Effector CD8-positive, alpha-beta T cell (primary cell): Measurements from ENCODE around the gene SHISA5.

Source experiments
- DNase-seq: peaks from one replicate; lab custom pipeline; 2025; lab: John Stamatoyannopoulos, UW

SHISA5 gene

DNA sequence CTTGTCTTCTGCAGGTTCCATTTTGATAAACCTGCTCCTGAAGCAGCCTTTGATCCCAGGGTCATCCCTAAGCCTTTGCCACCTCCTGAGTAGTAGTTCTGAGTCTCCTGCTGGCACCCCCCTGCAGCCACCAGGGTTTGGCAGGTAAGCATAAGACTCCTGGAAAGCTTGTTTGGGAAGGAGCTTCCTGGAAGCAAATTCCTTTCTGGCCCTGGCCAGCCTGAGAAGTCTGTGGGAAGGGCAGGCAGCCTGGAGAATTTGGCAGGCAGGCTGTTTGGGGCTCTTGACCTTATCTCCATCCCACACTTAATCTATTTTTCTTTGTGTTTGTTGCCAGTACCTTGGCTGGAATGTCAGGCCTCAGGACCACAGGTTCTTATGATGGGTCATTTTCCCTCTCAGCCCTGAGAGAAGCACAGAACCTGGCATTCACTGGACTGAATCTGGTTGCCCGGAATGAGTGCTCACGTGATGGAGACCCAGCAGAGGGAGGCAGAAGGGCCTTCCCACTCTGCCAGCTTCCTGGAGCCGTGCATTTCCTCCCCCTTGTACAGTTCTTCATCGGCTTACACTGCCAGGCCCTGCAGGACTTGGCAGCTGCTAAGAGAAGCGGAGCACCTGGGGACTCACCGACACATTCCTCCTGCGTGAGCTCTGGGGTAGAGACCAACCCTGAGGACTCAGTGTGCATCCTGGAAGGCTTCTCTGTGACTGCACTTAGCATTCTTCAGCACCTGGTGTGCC is 44.0 kb downstream of the SHISA5 start:
- DNase-seq = no peak

- no peak for DNase-seq
Observed at GRCh38 chr3:48459331-48459730, 44.6 kb downstream of the SHISA5 start.

GRCh38 chr3:48456456-48456855 is 47.5 kb downstream of the SHISA5 start:
- no peak for DNase-seq

- no peak for DNase-seq
Observed at GRCh38 chr3:48451270-48451669, 52.7 kb downstream of the SHISA5 start.

DNA sequence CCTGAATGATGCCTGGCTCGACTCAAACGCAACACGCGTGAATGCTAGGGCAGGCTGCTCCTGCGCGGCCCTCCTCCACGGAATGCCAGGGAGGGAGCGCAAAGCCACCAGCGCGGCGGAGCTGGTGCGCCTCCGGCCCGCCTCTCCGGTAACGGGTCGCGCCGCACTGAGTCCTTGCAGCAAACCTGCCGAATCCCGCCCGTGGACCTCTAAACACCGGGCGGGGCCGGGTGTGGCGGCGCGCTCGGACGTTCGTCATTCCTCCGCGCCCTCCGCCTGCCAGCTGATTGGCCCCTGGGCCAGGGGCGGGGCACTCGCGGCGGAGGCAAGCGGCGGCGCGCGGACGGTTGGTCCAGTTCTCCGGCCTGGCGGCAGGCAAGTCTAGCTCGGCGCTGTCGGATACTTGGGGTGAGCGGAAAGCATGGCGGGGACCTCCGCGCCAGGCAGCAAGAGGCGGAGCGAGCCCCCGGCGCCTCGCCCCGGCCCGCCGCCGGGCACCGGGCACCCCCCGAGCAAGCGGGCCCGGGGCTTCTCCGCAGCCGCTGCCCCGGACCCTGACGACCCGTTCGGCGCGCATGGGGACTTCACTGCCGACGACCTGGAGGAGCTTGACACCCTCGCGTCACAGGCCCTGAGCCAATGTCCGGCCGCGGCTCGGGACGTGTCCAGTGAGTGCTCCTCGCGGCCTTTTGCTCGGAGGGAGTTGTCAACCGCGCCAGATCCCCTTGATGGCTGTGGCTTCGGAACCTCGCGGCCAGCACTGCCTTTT is 57.4 kb downstream of the SHISA5 start, which contains the start of gene ATRIP:
TSS of gene ATRIP (plus strand) at position 313 of the 769 bp plus-strand sequence. CDS start at position 422, 109 bp downstream.
- peak; percentile 84 for DNase-seq

- no peak for DNase-seq
Observed at GRCh38 chr3:48446043-48446424, 57.9 kb downstream of the SHISA5 start.

DNA sequence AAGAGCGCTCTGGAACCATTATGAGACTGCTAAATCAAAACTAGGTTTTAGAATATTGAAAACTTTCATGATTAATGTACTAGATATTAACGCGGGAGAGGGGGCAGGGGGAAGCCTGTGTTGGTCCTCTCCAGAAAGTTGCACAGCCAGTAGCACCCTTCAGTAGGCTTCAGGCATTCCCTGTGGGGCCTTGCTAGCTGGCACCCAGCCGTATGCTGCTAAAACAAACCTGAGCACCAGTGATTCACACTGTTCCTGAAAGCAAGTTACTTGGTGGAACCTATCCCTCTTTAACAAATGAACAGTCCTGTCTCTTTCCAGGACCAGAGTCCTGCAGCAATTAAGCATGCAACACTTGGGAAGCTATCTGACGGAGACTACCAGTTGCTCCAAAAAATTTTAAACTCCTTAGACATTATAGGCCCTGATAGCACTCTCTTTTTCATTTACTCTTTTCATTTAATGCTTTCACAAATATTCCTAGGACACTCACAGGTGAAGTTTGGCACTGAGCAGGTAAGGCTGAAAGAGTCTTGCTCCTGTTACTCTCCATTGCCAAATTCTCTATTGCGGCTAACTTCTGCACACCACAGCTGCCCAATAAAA is 58.6 kb downstream of the SHISA5 start:
- DNase-seq = no peak

DNA sequence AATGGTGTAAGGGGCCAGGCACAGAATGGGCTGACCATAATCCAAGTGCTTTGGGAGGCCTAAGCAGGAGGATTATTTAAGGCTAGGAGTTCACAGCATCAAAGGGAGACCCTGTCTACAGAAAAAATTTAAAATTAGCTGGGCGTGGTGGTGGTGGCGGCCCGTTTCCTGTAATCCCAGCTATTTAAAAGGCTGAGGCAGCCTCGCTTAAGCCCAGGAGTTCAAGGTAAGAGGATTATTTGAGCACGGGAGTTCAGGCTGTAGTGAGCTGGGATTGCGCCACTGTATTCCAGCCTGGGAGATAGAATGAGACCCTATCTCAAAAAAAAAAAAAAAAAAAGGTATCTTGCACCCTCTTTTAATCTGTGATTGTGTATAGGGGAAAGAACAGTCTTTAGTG is 62.0 kb downstream of the SHISA5 start:
- no peak for DNase-seq

- no peak for DNase-seq
Observed at GRCh38 chr3:48440590-48440958, 63.4 kb downstream of the SHISA5 start.

DNA sequence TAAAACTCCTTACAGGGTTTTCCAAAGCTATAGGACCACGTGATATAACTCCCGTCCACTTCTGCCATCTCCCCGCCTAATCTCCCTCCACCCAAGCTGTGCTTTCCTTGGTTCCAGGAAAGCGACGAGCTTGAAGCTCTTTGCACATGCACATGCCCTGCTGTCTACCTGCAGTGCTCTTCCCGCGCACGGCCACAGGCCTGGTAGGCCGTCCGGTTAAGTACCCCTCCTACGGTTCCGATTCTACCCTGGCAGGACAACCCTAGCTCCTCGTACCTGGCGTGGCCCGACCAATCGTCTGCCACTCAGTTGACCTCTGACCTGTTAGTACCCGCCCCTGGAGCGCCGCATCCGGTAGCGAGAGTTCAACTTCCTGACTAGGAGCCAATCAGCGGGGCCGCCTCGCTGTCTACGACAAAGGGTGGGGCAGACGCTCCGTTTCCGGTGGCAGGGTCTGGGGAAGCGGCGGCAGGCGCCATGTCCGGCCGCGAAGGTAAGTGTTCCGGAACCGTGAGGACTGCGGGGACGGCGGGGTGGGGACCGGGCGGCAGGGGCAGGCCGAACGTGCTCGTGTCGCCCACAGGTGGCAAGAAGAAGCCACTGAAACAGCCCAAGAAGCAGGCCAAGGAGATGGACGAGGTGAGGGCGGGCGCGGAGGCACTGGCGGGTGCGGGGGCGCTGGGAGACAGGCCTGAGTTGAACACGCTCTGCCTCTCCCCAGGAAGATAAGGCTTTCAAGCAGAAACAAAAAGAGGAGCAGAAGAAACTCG is 64.0 kb downstream of the SHISA5 start, which contains the start of the genes CCDC51 and TMA7:
TSS of gene CCDC51 (minus strand) at position 300 of the 770 bp plus-strand sequence. CDS start 4,991 bp downstream, outside the sequence.
TSS of gene TMA7 (plus strand) at position 438 of the 770 bp plus-strand sequence. CDS start at position 478, 40 bp downstream.
- DNase-seq = peak; percentile 96

- DNase-seq = no peak
Observed at GRCh38 chr3:48437812-48438211, 66.2 kb downstream of the SHISA5 start.

DNA sequence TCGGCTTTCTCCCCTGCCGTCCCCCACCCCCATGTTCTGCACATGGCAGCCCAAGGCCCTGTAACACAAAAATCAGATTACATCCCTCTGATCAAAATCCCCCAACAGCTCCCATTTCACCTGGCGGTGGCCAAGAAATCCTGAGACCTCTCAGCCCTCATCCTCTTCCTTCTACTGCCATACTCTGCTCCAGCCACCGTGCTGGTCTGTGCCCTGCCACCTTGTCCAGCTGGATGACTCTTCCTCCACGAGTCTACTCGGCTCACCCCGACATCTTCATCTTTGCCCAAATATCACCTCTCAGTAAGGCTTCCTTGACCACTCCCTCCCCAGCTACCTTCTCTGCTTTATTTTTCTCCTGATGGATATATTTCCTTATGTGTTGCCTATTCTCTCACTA is 67.1 kb downstream of the SHISA5 start:
- DNase-seq = no peak

- no peak for DNase-seq
Observed at GRCh38 chr3:48436477-48436787, 67.5 kb downstream of the SHISA5 start.

DNA sequence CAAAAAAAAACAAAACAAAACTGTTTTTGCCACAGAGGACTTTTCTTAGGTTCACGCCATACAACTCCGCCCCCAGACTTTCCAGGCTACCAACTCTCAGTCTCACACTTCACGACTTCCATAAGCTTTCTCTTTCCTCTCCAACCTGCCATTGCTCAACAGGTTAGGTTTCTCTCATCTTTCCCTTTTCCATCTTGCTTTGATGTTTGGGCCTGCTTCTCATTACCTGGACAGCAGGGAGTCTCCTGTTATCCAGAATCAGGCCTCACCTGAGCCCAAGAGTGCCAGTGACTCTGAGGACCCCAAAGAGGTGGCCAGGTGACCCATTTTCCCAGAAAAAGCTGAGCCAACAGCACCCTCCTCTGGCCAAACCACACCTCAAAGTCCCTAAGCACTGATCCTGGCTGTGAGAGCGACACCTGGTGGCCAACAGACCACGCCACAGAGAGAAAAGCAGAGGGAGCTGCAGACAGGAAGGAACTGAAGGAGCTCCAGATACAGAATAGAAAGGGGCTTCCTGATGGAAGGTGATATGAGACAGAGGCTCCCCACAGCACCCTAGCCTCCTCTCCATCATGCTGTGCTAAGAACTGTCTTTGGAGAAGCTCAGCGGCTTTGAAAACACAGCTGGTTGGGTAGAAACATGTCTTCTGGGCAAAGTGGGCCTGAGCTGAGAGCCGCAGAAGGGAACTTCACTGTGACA is 68.0 kb downstream of the SHISA5 start:
- peak; percentile 79 for DNase-seq

GRCh38 chr3:48435223-48435595 is 68.8 kb downstream of the SHISA5 start:
- no peak for DNase-seq

- no peak for DNase-seq
Observed at GRCh38 chr3:48434591-48435222, 69.3 kb downstream of the SHISA5 start.

- DNase-seq = no peak
Observed at GRCh38 chr3:48433472-48434118, 70.4 kb downstream of the SHISA5 start.

DNA sequence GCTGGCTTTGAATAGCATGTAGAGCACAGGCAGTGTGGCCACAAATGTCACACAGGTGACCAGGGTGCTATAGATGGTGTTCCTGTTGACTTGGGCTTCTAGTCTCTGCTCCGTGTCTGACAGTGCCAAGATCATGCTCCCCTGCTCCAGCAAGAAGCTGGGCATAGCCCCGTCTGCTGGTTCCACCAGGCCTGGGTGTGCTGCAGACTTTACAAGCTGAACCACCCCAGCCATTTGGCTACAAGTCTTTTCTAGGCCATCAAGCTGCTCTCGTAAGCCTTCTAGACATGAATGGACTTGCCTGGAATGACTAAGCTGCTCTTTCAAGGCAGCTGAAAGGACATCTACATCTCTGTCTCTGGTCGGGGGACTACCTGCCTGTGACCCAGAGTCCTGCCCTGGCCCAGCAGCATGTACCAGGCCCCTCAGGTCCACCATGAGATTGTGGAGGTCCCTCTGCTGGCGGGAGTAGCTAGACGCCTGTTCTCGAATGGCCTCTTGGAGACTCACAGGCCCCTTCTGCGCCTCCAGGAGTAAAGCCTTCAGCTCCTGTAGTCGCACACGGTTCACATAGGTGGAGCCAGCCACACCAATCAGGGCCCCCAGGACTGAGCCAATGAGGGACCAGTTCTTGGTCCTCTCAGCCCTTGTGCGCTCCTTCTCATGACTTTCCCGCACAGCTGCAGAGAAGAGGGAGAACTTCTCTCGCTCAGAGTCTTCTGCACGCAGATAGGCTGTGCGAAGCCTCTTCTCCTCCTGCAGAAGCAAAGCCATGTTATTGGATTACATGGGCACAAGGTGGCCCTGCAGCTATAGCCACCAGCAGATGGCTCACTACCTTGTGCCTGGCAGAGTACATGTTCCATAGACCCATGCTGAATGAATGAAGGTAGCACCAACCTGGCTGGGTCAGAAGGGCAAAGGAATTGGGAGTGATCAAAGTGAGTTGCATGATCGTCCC is 71.3 kb downstream of the SHISA5 start:
- no peak for DNase-seq
